Activated B cell treated with CpG ODN at 0.5 μM for 24 hours (primary cell): ENCODE results near the gene PAPLN. TPM values are rescaled to one million over a fixed set of nuclear protein-coding genes. Genes with fewer than 3 reads are reported as not detected.
"Not testable (repeated sequence)": the region's sequence is repeated elsewhere in the genome, so short reads cannot be mapped to it uniquely, and the experiment has no call there.

Experiments
- ATAC-seq: fragments of 200-7000 bp; cut with Tn5 transposase; one replicate; pipeline ENCODE4 v1.10.0; 2021; ENCODE audit warnings: low read depth, mild to moderate bottlenecking, moderate library complexity
- CTCF ChIA-PET: fragments of 350-600 bp; sonication (Branson Sonifier 250); formaldehyde crosslinking; loops from one replicate; lab custom pipeline; 2021; ENCODE audit warnings: antibody characterized with exemption; lab: Charles Lee
- POLR2A ChIA-PET: fragments of 350-600 bp; sonication (Branson Sonifier 250); formaldehyde crosslinking; loops from one replicate; lab custom pipeline; 2021; ENCODE audit warnings: antibody characterized with exemption; lab: Charles Lee
- DNase-seq: peaks from one replicate; pipeline ENCODE4 v3.0.0; 2022
- H3K27ac Mint-ChIP-seq: one replicate; pipeline ENCODE4 v1.8.0; 2020; ENCODE audit warnings: mixed read lengths
- H3K27me3 Mint-ChIP-seq: one replicate; pipeline ENCODE4 v1.8.0; 2021; ENCODE audit warnings: mixed read lengths
- H3K36me3 Mint-ChIP-seq: one replicate; pipeline ENCODE4 v1.8.0; 2021; ENCODE audit warnings: low read depth, mixed read lengths
- H3K4me1 Mint-ChIP-seq: one replicate; pipeline ENCODE4 v1.8.0; 2021; ENCODE audit warnings: mixed read lengths
- H3K4me3 Mint-ChIP-seq: one replicate; pipeline ENCODE4 v1.8.0; 2020; ENCODE audit warnings: mild to moderate bottlenecking, mixed read lengths
- H3K9me3 Mint-ChIP-seq: one replicate; pipeline ENCODE4 v1.8.0; 2020; ENCODE audit warnings: mixed read lengths
- intact Hi-C: fragments of 100-400 bp; cut with micrococcal nuclease; formaldehyde crosslinking; loops from one replicate; pipeline ENCODE4 v1.15.1; 2024
- total RNA-seq: library from RNA; stranded (reverse); gene quantifications from 2 replicates; pipeline ENCODE4 v1.2.3, GENCODE V29; 2022
- TF ChIP-seq, protein P1 (sequence below): fragments of 200-600 bp; IDR thresholded peaks from one replicate; pipeline ENCODE4 v1.8.0; 2022; ENCODE audit warnings: antibody characterized with exemption, mild to moderate bottlenecking

Gene PAPLN
- total RNA-seq, 1 donor from 2014 or later: 0.42 TPM

DNA sequence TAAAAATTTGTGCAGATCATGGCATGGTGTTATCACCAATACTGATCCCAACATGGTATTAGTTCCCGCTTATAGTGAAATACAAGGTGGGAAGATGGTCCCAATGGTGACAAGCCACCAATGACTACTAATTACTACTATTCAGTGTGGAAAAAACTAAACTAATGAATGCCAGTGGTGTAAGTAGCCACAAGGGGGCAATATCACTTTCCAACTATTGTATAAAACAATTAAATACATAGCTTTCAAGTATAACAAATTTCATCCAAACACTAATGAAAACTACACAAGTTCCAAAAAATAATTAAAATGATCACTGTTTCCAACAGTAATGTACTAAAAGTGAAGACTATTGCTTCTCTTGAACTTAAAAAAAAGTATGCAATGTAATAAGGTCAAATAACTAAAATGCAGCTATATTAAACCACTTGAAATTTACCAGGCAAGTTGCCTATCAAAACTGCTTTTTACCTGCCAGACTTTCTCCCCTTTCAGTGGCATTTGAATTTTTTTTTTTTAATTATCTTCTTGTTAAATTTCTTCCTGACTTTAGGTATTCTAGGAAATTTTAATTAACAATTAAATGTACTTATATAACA, 58.0 kb downstream of the PAPLN start:
- H3K4me3 Mint-ChIP-seq: no peak overlapping the region
- no peaks in the 10 kb centered on the region for H3K9me3 Mint-ChIP-seq
- no peak overlapping the region for H3K27ac Mint-ChIP-seq
- TF ChIP-seq, protein P1, sequence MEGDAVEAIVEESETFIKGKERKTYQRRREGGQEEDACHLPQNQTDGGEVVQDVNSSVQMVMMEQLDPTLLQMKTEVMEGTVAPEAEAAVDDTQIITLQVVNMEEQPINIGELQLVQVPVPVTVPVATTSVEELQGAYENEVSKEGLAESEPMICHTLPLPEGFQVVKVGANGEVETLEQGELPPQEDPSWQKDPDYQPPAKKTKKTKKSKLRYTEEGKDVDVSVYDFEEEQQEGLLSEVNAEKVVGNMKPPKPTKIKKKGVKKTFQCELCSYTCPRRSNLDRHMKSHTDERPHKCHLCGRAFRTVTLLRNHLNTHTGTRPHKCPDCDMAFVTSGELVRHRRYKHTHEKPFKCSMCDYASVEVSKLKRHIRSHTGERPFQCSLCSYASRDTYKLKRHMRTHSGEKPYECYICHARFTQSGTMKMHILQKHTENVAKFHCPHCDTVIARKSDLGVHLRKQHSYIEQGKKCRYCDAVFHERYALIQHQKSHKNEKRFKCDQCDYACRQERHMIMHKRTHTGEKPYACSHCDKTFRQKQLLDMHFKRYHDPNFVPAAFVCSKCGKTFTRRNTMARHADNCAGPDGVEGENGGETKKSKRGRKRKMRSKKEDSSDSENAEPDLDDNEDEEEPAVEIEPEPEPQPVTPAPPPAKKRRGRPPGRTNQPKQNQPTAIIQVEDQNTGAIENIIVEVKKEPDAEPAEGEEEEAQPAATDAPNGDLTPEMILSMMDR: peak; percentile 33
- H3K4me1 Mint-ChIP-seq: peaks cover 2% of the 10 kb centered on the region
- CTCF ChIA-PET: interaction anchor here (0.6 to 3.3 kb wide), 36 partner anchors 9 to 472 kb away, joined by 3 to 205 read pairs (median 4); partner anchors contain the start of genes NUMB and RIOX1
- intact Hi-C loops: loop anchor here (1.0 to 5.0 kb wide), 3 partner anchors 123 to 338 kb away; no protein-coding TSS in a partner anchor
- peaks cover 26% of the 10 kb centered on the region for H3K36me3 Mint-ChIP-seq
- no peaks in the 10 kb centered on the region for H3K27me3 Mint-ChIP-seq
- ATAC-seq (peak; percentile 60), DNase-seq (no peak)
- POLR2A ChIA-PET: interaction anchor here (0.7 to 1.9 kb wide), 7 partner anchors 15 to 274 kb away, joined by 3 to 18 read pairs (median 5); partner anchors contain the start of genes ACOT2 and RIOX1

DNA sequence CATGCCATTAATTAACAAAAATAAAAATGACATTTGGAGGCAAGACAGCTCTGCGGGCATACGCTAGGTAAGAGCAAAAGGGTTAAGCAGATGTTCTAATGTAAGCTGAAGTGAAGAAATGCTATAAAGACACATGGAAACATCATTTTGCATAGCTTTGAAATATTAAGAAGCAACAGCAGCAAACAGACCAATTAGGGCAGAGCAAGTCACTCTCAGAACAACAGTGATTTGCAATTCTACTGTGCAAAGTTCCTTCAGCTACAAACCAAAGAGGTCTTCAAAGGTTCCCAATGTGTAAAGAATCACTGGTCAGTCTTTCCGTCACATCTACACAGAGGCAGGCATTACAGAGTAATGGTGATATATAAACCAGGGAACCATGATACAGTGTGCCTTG, 68.2 kb downstream of the PAPLN start:
- Mint-ChIP-seq H3K4me3 (no peak overlapping the region), H3K4me1 (peaks cover 25% of the 10 kb centered on the region), H3K27me3 (no peaks in the 10 kb centered on the region), H3K36me3 (peaks cover 12% of the 10 kb centered on the region), H3K27ac (no peak overlapping the region), H3K9me3 (no peaks in the 10 kb centered on the region)
- TF ChIP-seq, protein P1: no peak
- DNase-seq (no peak), ATAC-seq (no peak)
- ChIA-PET POLR2A (no interaction called here), CTCF (interaction anchor here (0.9 to 1.1 kb wide), 2 partner anchors 10 to 96 kb away, joined by 3 to 4 read pairs; no protein-coding TSS in a partner anchor)
- intact Hi-C loops: no loop called here

DNA sequence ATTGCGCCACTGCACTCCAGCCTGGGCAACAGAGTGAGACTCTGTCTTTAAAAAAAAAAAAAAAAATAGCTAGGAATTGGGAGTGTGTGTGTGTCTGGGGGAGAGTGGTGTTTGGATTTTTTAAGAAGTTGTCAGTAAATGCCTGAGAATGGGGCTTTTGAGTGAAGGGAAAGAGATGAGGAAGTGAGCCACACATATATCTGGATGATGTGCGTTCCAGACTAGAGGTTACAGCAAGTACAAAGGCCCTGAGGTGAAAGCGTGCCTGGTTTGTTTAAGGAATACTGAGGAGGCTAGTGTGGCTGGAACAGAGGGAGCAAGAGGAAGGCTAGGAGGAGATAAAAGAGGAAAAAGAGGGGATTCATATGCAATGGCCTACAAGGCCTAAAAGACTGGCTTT, 70.0 kb downstream of the PAPLN start:
- ATAC-seq (no peak), DNase-seq (no peak)
- Mint-ChIP-seq H3K4me3 (no peak overlapping the region), H3K9me3 (no peaks in the 10 kb centered on the region), H3K27me3 (no peaks in the 10 kb centered on the region), H3K4me1 (peaks cover 38% of the 10 kb centered on the region), H3K27ac (peak overlapping the region; percentile 19), H3K36me3 (peaks cover 9% of the 10 kb centered on the region)
- ChIA-PET CTCF (no interaction called here), POLR2A (interaction anchor here (0.6 kb wide), 1 partner anchor 13 kb away, joined by 8 read pairs; no protein-coding TSS in a partner anchor)
- TF ChIP-seq, protein P1: no peak
- intact Hi-C loops: no loop called here

DNA sequence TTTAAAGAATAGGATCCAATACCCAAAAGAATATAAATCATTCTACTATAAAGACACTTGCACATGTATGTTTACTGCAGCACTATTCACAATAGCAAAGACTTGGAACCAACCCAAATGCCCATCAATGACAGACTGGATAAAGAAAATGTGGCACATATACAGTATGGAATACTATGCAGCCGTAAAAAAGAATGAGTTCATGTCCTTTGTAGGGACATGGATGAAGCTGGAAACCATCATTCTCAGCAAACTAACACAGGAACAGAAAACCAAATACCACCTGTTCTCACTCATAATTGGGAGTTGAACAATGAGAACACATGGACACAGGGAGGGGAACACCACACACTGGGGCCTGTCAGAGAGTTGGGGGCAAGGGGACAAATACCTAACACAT, 71.9 kb downstream of the PAPLN start:
- H3K4me3 Mint-ChIP-seq, H3K27ac Mint-ChIP-seq, CTCF ChIA-PET, H3K36me3 Mint-ChIP-seq, H3K27me3 Mint-ChIP-seq, ATAC-seq, intact Hi-C loops, DNase-seq, POLR2A ChIA-PET, H3K9me3 Mint-ChIP-seq: not testable (repeated sequence)
- H3K4me1 Mint-ChIP-seq: peaks cover 27% of the 10 kb centered on the region

DNA sequence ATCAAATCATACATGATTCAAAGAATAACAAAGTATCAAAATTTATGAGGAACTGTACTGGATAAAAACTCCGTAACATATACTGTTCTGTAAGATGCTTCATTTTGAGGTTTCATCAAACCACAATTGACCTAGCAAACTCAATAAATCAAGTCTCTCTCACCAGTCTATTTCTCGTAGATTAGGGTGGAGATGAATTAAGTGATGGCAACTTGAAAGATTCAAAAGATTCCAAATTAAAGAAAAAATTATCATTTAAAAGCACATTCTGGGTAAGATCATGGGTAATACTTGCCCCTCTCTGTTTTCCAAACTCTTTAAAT, 74.4 kb downstream of the PAPLN start:
- no peak for ATAC-seq
- peaks cover 9% of the 10 kb centered on the region for H3K36me3 Mint-ChIP-seq
- intact Hi-C loops: loop anchor here (5.0 kb wide), 1 partner anchor 61 kb away; no protein-coding TSS in a partner anchor
- POLR2A ChIA-PET: interaction anchor here (1.2 kb wide), 1 partner anchor 103 kb away, joined by 4 read pairs; no protein-coding TSS in a partner anchor
- no peaks in the 10 kb centered on the region for H3K9me3 Mint-ChIP-seq
- no peak for DNase-seq
- H3K4me3 Mint-ChIP-seq: peak overlapping the region; percentile 68
- H3K4me1 Mint-ChIP-seq: peaks cover 14% of the 10 kb centered on the region
- H3K27ac Mint-ChIP-seq: peak overlapping the region; percentile 72
- no peaks in the 10 kb centered on the region for H3K27me3 Mint-ChIP-seq
- TF ChIP-seq, protein P1: no peak
- CTCF ChIA-PET: interaction anchor here (1.0 to 1.4 kb wide), 2 partner anchors 17 to 160 kb away, joined by 4 to 5 read pairs; no protein-coding TSS in a partner anchor
